GM12878 (cell line): Measurements from ENCODE around the gene HNRNPF. TPM values are rescaled to one million over a fixed set of nuclear protein-coding genes. Genes with fewer than 3 reads are reported as not detected.

Experiments used
- CUX1 ChIP-seq: IDR thresholded peaks from 2 replicates; pipeline ENCODE4 v1.6.1; 2012; ENCODE audit warnings: improper control_type of control experiment, low read depth, low read length; ENCODE audit not compliant: insufficient replicate concordance
- EED ChIP-seq: sonication (generic); IDR thresholded peaks from 2 replicates; pipeline ENCODE4 v1.6.1; 2016; ENCODE audit warnings: antibody characterized with exemption, low read depth
- ESRRA ChIP-seq: IDR thresholded peaks from 2 replicates; pipeline ENCODE4 v1.6.1; 2012; ENCODE audit warnings: mild to moderate bottlenecking, low read length, improper control_type of control experiment
- IRF5 ChIP-seq: fragments of 450-650 bp; IDR thresholded peaks from 2 replicates; pipeline ENCODE4 v1.6.1; 2017; ENCODE audit warnings: borderline replicate concordance
- RB1 ChIP-seq: fragments of 450-650 bp; formaldehyde crosslinking; IDR thresholded peaks from 2 replicates; pipeline ENCODE4 v1.6.1; 2017; ENCODE audit warnings: mild to moderate bottlenecking, borderline replicate concordance
- RELA ChIP-seq: fragments of 450-650 bp; IDR thresholded peaks from 2 replicates; pipeline ENCODE4 v1.8.0; 2014; ENCODE audit warnings: borderline replicate concordance; ENCODE audit not compliant: partially characterized antibody
- SIN3A ChIP-seq: IDR thresholded peaks from 2 replicates; pipeline ENCODE4 v1.6.1; 2012; ENCODE audit warnings: low read depth, low read length, improper control_type of control experiment
- SKIL ChIP-seq: fragments of 450-650 bp; IDR thresholded peaks from 2 replicates; pipeline ENCODE4 v1.6.1; 2017; ENCODE audit warnings: mild to moderate bottlenecking, low read depth, inconsistent platforms; ENCODE audit not compliant: poor library complexity, severe bottlenecking
- SRF ChIP-seq, 2 experiments: IDR thresholded peaks; 2 replicates each; pipeline ENCODE4 v1.6.1; 2011; ENCODE audit warnings: low read depth in 2 of 2, low read length in 2 of 2, mild to moderate bottlenecking in 1 of 2, moderate library complexity in 1 of 2
- ZBTB11 ChIP-seq: fragments of 450-650 bp; formaldehyde crosslinking; IDR thresholded peaks from 2 replicates; pipeline ENCODE4 v1.5.0; 2022; ENCODE audit warnings: mild to moderate bottlenecking, missing genetic modification characterization
- ZNF592 ChIP-seq: fragments of 450-650 bp; IDR thresholded peaks from 2 replicates; pipeline ENCODE4 v1.6.1; 2017; ENCODE audit warnings: mild to moderate bottlenecking, moderate library complexity
- polyA plus RNA-seq, 11 experiments: library from polyadenylated mRNA; depleted of rRNA in 4 of 11; unstranded in 6 of 11; stranded (reverse) in 5 of 11; fragments of >200 nt; fragmentation: Nextera tagmentation in 4 of 11; fragmentation: Illumina TruSeq in 1 of 11; extraction: Ambion mirVana in 4 of 11; extraction: Trizol in 1 of 11; gene quantifications; 1 replicate in 1 of 11; 2 replicates in 10 of 11; pipeline versions ENCODE4 v1.2.1 to v1.2.3, GENCODE V29; 2011 to 2016; ENCODE audit warnings: inconsistent platforms in 2 of 11, missing spikeins in 2 of 11, low read depth in 1 of 11
- total RNA-seq, 4 experiments: library from RNA; depleted of rRNA in 3 of 4; stranded (reverse); fragments of >200 nt in 3 of 4; fragmentation: Illumina TruSeq in 1 of 4; extraction: Trizol in 1 of 4; gene quantifications; 2 replicates each; pipeline versions ENCODE4 v1.2.1 to v1.2.3, GENCODE V29; 2013 to 2021

The HNRNPF gene
- total and polyA plus RNA-seq, 10 of the 15 experiments (the other 5 are each of a cell fraction or from before 2014, with no cell fraction given), result 156 to 373 (median 293) TPM

- TF ChIP-seq SKIL (no peak), RB1 (peak; percentile 29; the same call in 1 of the 2 replicates), SIN3A (no peak), RELA (no peak), SRF (IDR thresholded peaks at IDR 0.05; ENCODE audit: low read depth in 2 of 2, low read length in 2 of 2) (no peak), ESRRA (no peak), ZBTB11 (CRISPR knock-in tag) (peak; percentile 65), CUX1 (no peak), IRF5 (no peak), ZNF592 (no peak), EED (peak; percentile 27; the same call in 1 of the 2 replicates)
These were observed 11.6 kb upstream of the HNRNPF start (continued) for GRCh38 chr10:43420369-43421200.
